IMR-90 (cell line): ENCODE data around the gene AKAP7. TPM values are rescaled to one million over a fixed set of nuclear protein-coding genes. Genes with fewer than 3 reads are reported as not detected.

Experiments
- ATAC-seq: fragments of 200-7000 bp; cut with Tn5 transposase; 2 replicates; pipeline ENCODE4 v1.9.1; 2020; ENCODE audit warnings: low read depth, mild to moderate bottlenecking, moderate library complexity
- BruUV-seq: library from RNA; stranded (reverse); fragments of 400-500 nt; replicated peaks from 2 replicates; lab custom pipeline; 2021; lab: Mats Ljungman, UMichigan
- CTCF ChIA-PET: fragments of 300-600 bp; formaldehyde crosslinking; extraction: SDS; loops from one replicate; lab custom pipeline; 2021; ENCODE audit warnings: antibody characterized with exemption; lab: Yijun Ruan, JAX
- POLR2A ChIA-PET: fragments of 300-600 bp; sonication (Branson Sonifier 250); formaldehyde crosslinking; loops from one replicate; lab custom pipeline; 2022; ENCODE audit warnings: antibody characterized with exemption; ENCODE audit not compliant: unreplicated experiment; lab: Charles Lee
- DNase-seq: peaks from one replicate; pipeline ENCODE4 v3.0.0; 2013
- H2AFZ ChIP-seq: replicated peaks from 2 replicates; pipeline ENCODE3; 2013; ENCODE audit warnings: low read length, mild to moderate bottlenecking; ENCODE audit not compliant: poor library complexity
- H2AK5ac ChIP-seq: 2 replicates; pipeline ENCODE4 v1.6.1; 2013; ENCODE audit warnings: low read depth, low read length, inconsistent platforms
- H2AK9ac ChIP-seq: replicated peaks from 2 replicates; pipeline ENCODE3; 2013; ENCODE audit warnings: mild to moderate bottlenecking, low read depth, low read length, moderate library complexity; ENCODE audit not compliant: poor library complexity
- H2BK120ac ChIP-seq: 2 replicates; pipeline ENCODE4 v1.6.1; 2013; ENCODE audit warnings: low read depth, low read length, inconsistent platforms
- H2BK15ac ChIP-seq: 3 replicates; pipeline ENCODE4 v1.6.1; 2013; ENCODE audit warnings: low read depth, low read length, inconsistent platforms
- H2BK20ac ChIP-seq: 2 replicates; pipeline ENCODE4 v1.6.1; 2013; ENCODE audit warnings: low read depth, mild to moderate bottlenecking, inconsistent platforms, low read length, moderate library complexity
- H2BK5ac ChIP-seq: 2 replicates; pipeline ENCODE4 v1.6.1; 2013; ENCODE audit warnings: mild to moderate bottlenecking, low read depth, low read length, inconsistent platforms; ENCODE audit not compliant: poor library complexity, severe bottlenecking
- H3K14ac ChIP-seq: replicated peaks from 2 replicates; pipeline ENCODE4 v1.6.1; 2013; ENCODE audit warnings: low read depth, low read length, inconsistent platforms
- H3K18ac ChIP-seq: 2 replicates; pipeline ENCODE4 v1.6.1; 2013; ENCODE audit warnings: low read depth, low read length, control low read depth
- H3K23ac ChIP-seq: 2 replicates; pipeline ENCODE4 v1.6.1; 2013; ENCODE audit warnings: low read depth, low read length, inconsistent platforms
- H3K27ac ChIP-seq: 2 replicates; pipeline ENCODE4 v1.5.1; 2013; ENCODE audit warnings: mild to moderate bottlenecking, control low read depth, low read length; ENCODE audit not compliant: insufficient read depth
- H3K27me3 ChIP-seq: 2 replicates; pipeline ENCODE4 v1.6.1; 2013; ENCODE audit warnings: low read length; ENCODE audit not compliant: control insufficient read depth, insufficient read depth
- H3K36me3 ChIP-seq: 2 replicates; pipeline ENCODE4 v1.6.1; 2013; ENCODE audit warnings: low read length, mixed read lengths; ENCODE audit not compliant: control insufficient read depth, insufficient read depth
- H3K4ac ChIP-seq: 2 replicates; pipeline ENCODE4 v1.6.1; 2013; ENCODE audit warnings: low read depth, low read length, inconsistent platforms
- H3K4me1 ChIP-seq: 2 replicates; pipeline ENCODE4 v1.6.1; 2013; ENCODE audit warnings: low read length, mixed read lengths; ENCODE audit not compliant: control insufficient read depth, insufficient read depth
- H3K4me2 ChIP-seq: 2 replicates; pipeline ENCODE4 v1.6.1; 2013; ENCODE audit warnings: low read depth, mild to moderate bottlenecking, control low read depth, low read length, moderate library complexity
- H3K4me3 ChIP-seq: 2 replicates; pipeline ENCODE4 v1.5.1; 2013; ENCODE audit warnings: low read depth, mild to moderate bottlenecking, control low read depth, low read length, moderate library complexity; ENCODE audit not compliant: insufficient read depth
- H3K56ac ChIP-seq: 2 replicates; pipeline ENCODE4 v1.6.1; 2013; ENCODE audit warnings: low read length, inconsistent platforms; ENCODE audit not compliant: insufficient read depth; ENCODE audit errors: extremely low read depth
- H3K79me1 ChIP-seq, 2 experiments: 2 replicates each; pipeline ENCODE4 v1.6.1; 2013; ENCODE audit warnings: low read length in 2 of 2, inconsistent platforms in 1 of 2, low read depth in 1 of 2
- H3K9ac ChIP-seq: 2 replicates; pipeline ENCODE4 v1.6.1; 2013; ENCODE audit warnings: low read depth, low read length, control low read depth
- H3K9me1 ChIP-seq: 2 replicates; pipeline ENCODE4 v1.6.1; 2013; ENCODE audit warnings: low read length, inconsistent platforms; ENCODE audit not compliant: insufficient read depth
- H3K9me3 ChIP-seq: 2 replicates; pipeline ENCODE4 v1.6.1; 2013; ENCODE audit warnings: low read length; ENCODE audit not compliant: control insufficient read depth, insufficient read depth
- H4K20me1 ChIP-seq: 2 replicates; pipeline ENCODE4 v1.6.1; 2013; ENCODE audit warnings: low read length, inconsistent platforms; ENCODE audit not compliant: insufficient read depth
- H4K5ac ChIP-seq: 2 replicates; pipeline ENCODE4 v1.6.1; 2013; ENCODE audit warnings: mild to moderate bottlenecking, low read depth, low read length, control low read depth
- H4K8ac ChIP-seq, 2 experiments: 2 replicates each; pipeline ENCODE4 v1.6.1; 2013; ENCODE audit warnings: low read depth in 2 of 2, low read length in 2 of 2, control low read depth in 1 of 2, inconsistent platforms in 1 of 2
- H4K91ac ChIP-seq: 2 replicates; pipeline ENCODE4 v1.6.1; 2013; ENCODE audit warnings: low read depth, low read length, inconsistent platforms; ENCODE audit not compliant: insufficient read depth
- MAZ ChIP-seq: IDR thresholded peaks from 2 replicates; pipeline ENCODE4 v1.6.1; 2012; ENCODE audit warnings: low read depth, mild to moderate bottlenecking, low read length, improper control_type of control experiment, moderate library complexity, borderline replicate concordance
- MXI1 ChIP-seq: IDR thresholded peaks from 2 replicates; pipeline ENCODE4 v1.6.1; 2012; ENCODE audit warnings: low read depth, mild to moderate bottlenecking, low read length, moderate library complexity, borderline replicate concordance
- RFX5 ChIP-seq: IDR thresholded peaks from 2 replicates; pipeline ENCODE4 v1.8.0; 2012; ENCODE audit warnings: low read depth, mild to moderate bottlenecking, low read length, moderate library complexity
- WGBS, 2 experiments: methylation state at CpG; one replicate each; pipeline versions ENCODE4 v1.1.5 to v1.1.7; 2013; ENCODE audit warnings: missing lambda C conversion rate in 2 of 2; ENCODE audit not compliant: insufficient read length in 1 of 2; ENCODE audit errors: extremely low coverage in 2 of 2; 5-methylcytosine and 5-hydroxymethylcytosine counted together
- dilution Hi-C: fragments of 300-500 bp; cut with HindIII; formaldehyde crosslinking; loops from one replicate; pipeline ENCODE4 v1.14.3; 2018; ENCODE audit warnings: low sequenced_read_pairs; ENCODE audit not compliant: unreplicated experiment
- in situ Hi-C: fragments of 300-500 bp; cut with MboI; formaldehyde crosslinking; loops from 3 replicates; pipeline ENCODE4 v1.14.3; 2019; ENCODE audit warnings: low sequenced_read_pairs, inconsistent platforms, mixed read lengths
- intact Hi-C: fragments of 100-400 bp; cut with micrococcal nuclease; formaldehyde crosslinking; loops from 2 replicates; pipeline ENCODE4 v1.10.0; 2022
- polyA plus RNA-seq, 3 experiments: library from polyadenylated mRNA; depleted of rRNA; stranded (reverse); fragments of >200 nt; gene quantifications; 2 replicates each; pipeline ENCODE4 v1.2.3, GENCODE V29; 2012; ENCODE audit warnings: low replicate concordance in 1 of 3
- total RNA-seq: library from RNA; depleted of rRNA; stranded (reverse); fragments of >200 nt; gene quantifications from 2 replicates; pipeline ENCODE4 v1.2.3, GENCODE V29; 2012
- TF ChIP-seq, protein P1 (sequence below): conservative IDR thresholded peaks from 2 replicates; pipeline ENCODE4 v1.5.1; 2012; ENCODE audit warnings: mild to moderate bottlenecking, low read depth, low read length, improper control_type of control experiment

The AKAP7 gene
- total and polyA plus RNA-seq, 2 of the 4 experiments (the other 2 are of a cell fraction) = 0.54 to 1.1 TPM

DNA sequence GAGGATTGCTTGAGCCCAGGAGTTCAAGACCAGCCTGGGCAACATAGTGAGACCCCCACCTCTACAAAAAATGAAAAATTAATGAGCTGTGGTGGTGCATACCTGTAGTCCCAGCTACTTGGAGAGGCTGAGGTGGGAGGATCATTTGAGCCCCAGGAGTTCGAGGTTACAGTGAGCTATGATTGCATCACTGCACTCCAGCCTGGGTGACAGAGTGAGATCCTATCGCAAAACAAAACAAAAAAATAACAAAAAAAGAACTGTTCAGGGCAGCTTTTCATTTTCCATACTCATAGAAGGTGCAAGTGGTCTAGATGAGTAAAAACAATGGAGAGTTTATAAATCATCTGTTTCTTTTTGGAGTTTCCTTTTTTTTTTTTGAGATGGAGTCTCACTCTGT, 21.1 kb downstream of the AKAP7 start:
- H3K9ac ChIP-seq = no peak overlapping the region
- no CpG with 5 or more reads among the region's 2 CpGs for WGBS, 2 experiments
- no TSS peak for BruUV-seq

More for the DNA sequence above, 21.1 kb downstream of the AKAP7 start:
- H3K79me1 ChIP-seq = no peaks in the 10 kb centered on the region
- no peaks in the 10 kb centered on the region for H3K9me3 ChIP-seq
- H3K36me3 ChIP-seq = no peaks in the 10 kb centered on the region
- H4K20me1 ChIP-seq = no peaks in the 10 kb centered on the region
- H3K9me1 ChIP-seq = no peaks in the 10 kb centered on the region; the same call in 1 of the 2 replicates
- H4K91ac ChIP-seq = no peak overlapping the region
- ATAC-seq = no peak
- TF ChIP-seq RFX5 (no peak), MXI1 (no peak), MAZ (no peak)
- TF ChIP-seq, protein P1, sequence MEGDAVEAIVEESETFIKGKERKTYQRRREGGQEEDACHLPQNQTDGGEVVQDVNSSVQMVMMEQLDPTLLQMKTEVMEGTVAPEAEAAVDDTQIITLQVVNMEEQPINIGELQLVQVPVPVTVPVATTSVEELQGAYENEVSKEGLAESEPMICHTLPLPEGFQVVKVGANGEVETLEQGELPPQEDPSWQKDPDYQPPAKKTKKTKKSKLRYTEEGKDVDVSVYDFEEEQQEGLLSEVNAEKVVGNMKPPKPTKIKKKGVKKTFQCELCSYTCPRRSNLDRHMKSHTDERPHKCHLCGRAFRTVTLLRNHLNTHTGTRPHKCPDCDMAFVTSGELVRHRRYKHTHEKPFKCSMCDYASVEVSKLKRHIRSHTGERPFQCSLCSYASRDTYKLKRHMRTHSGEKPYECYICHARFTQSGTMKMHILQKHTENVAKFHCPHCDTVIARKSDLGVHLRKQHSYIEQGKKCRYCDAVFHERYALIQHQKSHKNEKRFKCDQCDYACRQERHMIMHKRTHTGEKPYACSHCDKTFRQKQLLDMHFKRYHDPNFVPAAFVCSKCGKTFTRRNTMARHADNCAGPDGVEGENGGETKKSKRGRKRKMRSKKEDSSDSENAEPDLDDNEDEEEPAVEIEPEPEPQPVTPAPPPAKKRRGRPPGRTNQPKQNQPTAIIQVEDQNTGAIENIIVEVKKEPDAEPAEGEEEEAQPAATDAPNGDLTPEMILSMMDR = no peak
- no peak overlapping the region for H3K4me2 ChIP-seq
- H2BK120ac ChIP-seq = no peak overlapping the region
- 0 out of 2 replicates have a peak, but pooled peaks cover 1% of the 10 kb centered on the region for H3K4me1 ChIP-seq
- H3K27me3 ChIP-seq = no peaks in the 10 kb centered on the region
- dilution Hi-C loops = no loop called here
- in situ Hi-C loops = no loop called here
- H2AK5ac ChIP-seq = no peak overlapping the region
- H3K18ac ChIP-seq = no peak overlapping the region
- H4K8ac ChIP-seq = no peak overlapping the region
- H2BK20ac ChIP-seq = no peak overlapping the region
- ChIA-PET POLR2A (no interaction called here), CTCF (interaction anchor here (0.6 kb wide), 1 partner anchor 38 kb away, joined by 5 read pairs; no protein-coding TSS in a partner anchor)
- H3K4ac ChIP-seq = no peak overlapping the region
- no peak overlapping the region for H3K56ac ChIP-seq
- no peak overlapping the region for H2BK15ac ChIP-seq
- H2BK5ac ChIP-seq = no peak overlapping the region
- no peak overlapping the region for H2AFZ ChIP-seq
- no peak overlapping the region for H3K27ac ChIP-seq
- no peak overlapping the region for H3K14ac ChIP-seq
- no peak for DNase-seq
- no peak overlapping the region for H4K5ac ChIP-seq
- intact Hi-C loops = no loop called here
- no peak overlapping the region for H2AK9ac ChIP-seq
- no peak overlapping the region for H3K23ac ChIP-seq
- H3K4me3 ChIP-seq = no peak overlapping the region
